Epithelial cell of prostate (primary cell): Measurements from ENCODE around the gene MTURN.

Experiments
- DNase-seq: peaks from one replicate; pipeline ENCODE4 v3.0.0-alpha.2; 2011; ENCODE audit warnings: low read depth, low spot score
- H3K27ac ChIP-seq: fragments of 450-650 bp; 2 replicates; pipeline ENCODE4 v1.5.1; 2017; ENCODE audit warnings: mild to moderate bottlenecking

MTURN gene

DNA sequence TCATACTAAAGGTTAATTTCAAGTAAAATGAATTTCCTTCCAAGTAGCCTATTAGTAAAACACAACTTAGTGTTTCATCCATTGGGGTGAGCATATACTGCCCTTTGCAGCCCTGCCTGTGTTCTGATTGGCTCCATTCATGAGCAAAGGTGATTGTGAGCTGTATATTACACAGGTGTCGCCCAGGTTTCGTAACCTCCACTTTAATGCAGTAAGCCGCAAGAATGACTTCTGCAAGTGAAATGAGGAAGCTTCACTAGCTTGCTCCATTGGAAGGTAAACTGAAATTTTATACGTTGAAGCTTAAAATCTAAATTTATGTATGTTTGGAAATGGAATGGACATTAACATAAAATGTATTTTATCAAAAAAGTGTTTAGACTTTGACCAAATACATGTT lies 24.4 kb downstream of the MTURN start:
- no peak overlapping the region for H3K27ac ChIP-seq
- no peak for DNase-seq

DNA sequence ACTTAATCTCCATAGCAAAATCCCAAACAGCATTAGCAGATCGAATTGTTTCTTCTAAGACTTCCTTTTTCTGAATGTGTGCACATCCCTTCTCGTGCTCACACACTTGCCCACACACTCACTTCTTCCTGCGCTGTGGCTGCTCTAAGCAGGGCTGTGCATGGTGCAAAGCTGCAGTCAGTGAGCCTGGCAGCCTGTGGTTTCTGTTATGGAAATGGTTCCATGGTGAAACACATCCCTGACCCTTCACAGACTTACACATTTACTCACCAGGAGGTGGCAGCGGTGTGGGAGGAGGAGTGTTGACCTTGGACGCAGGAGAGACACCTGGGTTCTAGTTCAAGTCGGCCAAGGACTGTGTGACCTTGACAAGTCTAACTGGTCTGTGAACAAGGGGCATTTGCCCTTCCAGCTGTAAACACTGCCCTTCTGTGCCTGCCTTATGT lies 24.9 kb downstream of the MTURN start:
- no peak overlapping the region for H3K27ac ChIP-seq
- no peak for DNase-seq

DNA sequence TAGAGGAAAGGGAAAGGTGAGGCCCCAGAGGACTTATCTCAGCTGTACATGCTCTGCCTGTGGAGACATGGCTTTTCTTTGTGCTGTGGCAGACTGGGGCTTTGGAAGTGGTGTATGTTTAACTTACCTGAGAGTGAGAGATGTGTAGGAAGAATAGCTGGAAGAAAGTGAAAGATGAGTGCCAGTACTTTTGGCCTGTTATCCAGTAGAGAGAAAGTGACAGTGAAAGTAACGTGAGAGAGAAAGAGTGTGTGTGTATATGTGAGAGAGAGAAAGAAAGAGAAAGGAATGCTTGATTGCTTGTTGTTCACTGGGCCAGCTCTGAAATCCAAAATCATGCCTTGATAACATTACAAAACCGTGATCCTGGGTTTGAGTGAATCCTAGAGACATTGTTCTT lies 25.5 kb downstream of the MTURN start:
- no peak overlapping the region for H3K27ac ChIP-seq
- DNase-seq = no peak

DNA sequence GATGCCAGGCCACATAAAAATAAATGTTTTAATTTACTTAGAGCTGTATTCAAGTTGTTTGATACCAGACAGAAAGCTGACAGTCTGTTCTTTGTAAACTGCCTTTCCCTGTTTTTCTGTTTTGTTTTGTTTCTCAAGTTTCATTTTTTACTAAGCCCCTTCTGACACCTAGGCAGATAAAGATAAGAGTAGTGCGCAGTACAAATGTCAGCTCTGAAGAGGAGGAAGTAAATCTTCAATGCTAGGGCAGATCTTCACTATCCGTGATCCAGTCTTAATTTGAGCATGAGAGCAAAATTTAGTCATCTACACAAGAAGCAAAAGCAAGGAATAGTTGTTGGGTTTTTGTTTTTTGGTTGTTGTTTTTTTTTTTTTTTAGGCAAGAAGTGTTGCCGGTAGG lies 27.3 kb downstream of the MTURN start:
- H3K27ac ChIP-seq = peak overlapping the region; percentile 98
- DNase-seq = no peak

DNA sequence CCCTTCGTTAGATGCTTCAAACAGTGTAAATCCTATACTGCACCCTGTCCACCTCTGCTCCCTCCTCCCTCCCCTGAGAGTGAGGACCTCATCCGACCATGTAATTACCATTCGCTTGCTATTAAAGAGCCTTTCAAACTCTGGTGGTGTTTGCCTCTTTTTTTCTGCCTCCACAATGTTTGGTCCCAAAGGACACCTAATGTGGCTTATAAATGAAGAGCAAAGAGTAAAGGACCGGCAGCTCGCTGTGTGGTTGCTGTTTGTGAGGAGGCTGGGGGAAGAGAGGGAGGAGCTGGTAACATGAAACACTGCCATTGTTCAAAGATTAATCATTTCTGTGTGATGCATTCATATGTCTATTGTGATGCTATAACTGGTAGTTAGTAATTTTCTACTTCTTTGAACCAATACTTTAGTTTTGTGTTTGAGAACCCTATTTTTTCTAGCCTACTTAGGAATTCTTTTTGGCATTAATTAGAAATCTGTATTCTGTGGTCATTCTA lies 27.9 kb downstream of the MTURN start:
- no peak for DNase-seq
- peak overlapping the region; percentile 98 for H3K27ac ChIP-seq

DNA sequence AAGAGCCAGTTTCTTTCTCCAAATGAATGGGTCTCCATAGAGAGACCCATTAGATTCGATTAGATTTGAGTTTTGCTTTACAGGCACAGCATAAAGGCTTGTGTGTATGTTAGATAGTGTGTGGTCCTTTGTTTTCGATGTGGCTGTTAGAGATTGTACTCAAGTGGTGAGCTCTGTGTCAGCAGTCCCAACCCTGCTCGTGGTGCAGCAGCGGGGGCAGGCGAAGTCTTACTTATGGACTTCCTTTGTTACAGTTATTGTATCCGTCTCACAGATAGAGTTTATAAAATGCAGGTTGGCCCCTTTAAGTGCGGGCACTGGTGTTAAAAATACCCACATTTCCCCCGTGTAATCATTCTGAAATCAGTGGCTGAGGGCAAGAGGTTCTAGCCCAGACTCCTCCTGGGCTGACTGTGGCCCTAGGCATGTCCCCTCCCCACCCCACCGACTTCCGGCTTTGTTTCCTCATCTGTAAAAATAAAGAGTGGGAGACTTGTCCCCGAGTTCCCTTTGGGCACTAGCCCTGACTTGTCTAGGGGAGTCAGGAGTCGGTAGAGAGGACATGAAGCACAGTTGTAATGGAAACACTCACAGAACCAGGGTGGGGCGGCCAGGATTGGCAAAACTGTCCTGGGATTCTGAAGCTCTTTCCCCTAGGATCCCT lies 28.6 kb downstream of the MTURN start:
- no peak for DNase-seq
- peak overlapping the region; percentile 98 for H3K27ac ChIP-seq

DNA sequence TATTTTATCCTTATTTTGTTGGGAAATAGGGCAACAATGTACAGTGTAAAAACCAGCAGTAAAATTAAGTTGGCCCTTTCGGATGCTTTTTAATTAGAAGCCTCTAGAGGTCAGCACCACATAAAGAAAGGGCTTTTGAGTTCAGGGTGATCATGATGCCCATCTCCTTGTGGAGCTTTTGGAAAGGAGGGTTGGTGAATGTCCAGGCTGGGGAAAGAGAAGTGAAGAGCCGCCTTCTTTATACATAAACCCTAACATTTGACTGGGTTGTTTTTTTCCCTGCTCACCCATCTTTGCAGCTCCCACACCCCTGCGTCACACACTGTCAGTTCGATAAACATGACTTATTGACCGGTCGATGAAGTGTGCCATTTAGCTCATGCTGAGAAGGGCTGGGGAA lies 29.8 kb downstream of the MTURN start:
- H3K27ac ChIP-seq = peak overlapping the region; percentile 98
- DNase-seq = no peak

DNA sequence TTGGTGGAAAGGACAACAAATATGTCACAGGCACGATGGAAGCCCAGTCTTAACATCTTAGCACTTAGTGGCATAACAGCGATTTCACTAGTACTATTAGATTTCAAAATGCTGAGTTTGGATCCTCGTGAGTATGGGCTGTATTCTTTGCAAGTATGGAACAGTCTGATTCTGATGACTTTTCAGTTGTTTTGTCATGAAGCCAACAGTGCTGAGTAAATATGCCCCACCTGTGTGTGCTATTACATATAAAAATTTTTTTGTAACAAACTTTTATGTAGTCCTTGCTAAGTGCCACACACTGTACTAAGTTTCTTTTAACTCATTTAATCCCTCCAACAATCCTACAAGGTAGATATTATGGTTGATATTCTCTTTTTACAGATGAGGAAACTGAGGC lies 30.8 kb downstream of the MTURN start:
- H3K27ac ChIP-seq = peak overlapping the region; percentile 98
- no peak for DNase-seq

DNA sequence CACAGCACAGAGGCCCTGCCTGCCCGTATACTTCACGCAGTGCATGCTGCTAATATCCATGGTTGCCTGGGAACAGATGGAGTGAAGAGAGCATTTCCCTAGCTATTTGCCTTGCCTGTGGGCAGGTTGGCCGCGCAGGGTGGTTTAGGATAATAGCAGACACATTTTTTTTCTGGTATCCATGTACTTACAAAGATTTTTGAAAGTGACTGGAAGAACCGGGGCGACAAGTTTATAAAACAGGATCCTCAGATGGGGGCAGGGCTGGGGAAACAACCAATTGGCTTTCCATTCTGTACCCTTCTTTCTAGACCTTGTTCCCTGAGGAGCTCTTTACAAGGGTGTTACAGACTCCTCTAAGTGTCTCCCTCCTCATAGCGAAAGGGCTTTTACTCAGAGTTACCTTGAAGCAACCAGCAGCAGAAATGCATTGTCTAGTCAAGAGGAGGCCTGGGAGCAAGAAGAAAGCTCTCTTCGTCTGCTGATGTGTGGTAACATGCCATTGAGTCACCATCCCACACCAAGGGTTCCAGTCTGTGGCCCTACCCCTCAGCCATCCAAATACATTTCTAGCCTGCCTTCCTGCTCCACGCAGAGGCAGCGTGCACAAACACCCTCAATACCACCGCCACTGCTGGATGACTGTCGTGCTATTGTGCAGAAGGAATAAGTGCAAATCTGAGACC lies 31.5 kb downstream of the MTURN start:
- peak overlapping the region; percentile 98 for H3K27ac ChIP-seq

DNA sequence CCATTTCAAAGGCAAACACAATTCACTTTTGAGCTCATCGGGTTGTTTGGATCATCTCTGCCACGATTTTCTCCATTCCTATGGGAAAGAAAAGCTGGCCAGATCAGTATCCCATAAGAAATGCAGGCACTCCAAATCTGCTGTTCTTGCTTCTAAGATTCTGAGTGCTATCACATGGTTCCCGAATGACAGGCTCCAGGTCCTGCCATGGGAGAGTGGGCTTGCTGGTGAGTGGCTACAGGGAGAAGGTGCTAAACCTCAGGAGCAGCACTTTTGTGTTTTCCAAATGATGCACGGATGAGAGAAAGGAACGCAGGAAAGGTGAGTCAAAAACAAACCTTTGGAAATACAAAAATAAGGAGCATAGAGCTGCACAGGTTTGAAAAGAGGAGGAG lies 32.1 kb downstream of the MTURN start:
- H3K27ac ChIP-seq = peak overlapping the region; percentile 98
- DNase-seq = no peak

More for the DNA sequence above, 31.5 kb downstream of the MTURN start:
- peak; percentile 83 for DNase-seq

DNA sequence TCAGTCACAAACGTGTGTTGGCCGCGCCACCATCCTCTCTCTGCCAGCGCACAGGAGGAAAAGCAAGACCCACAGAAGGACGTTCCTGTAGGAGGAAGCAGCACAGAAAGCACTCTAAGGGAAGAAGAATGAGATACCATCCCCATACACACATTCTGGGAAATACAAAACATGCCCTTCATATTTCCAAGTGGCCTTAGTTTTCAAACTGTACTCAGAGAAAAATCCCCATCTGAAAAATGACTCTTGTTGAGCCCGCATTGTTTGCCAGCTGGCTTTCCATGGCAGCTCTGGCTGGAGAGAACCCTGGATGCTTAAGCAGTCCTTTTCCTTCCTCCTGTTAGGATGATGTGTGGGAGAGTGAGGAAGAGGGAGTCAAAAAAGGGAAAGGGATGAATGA lies 33.1 kb downstream of the MTURN start:
- DNase-seq = no peak
- H3K27ac ChIP-seq = no peak overlapping the region

DNA sequence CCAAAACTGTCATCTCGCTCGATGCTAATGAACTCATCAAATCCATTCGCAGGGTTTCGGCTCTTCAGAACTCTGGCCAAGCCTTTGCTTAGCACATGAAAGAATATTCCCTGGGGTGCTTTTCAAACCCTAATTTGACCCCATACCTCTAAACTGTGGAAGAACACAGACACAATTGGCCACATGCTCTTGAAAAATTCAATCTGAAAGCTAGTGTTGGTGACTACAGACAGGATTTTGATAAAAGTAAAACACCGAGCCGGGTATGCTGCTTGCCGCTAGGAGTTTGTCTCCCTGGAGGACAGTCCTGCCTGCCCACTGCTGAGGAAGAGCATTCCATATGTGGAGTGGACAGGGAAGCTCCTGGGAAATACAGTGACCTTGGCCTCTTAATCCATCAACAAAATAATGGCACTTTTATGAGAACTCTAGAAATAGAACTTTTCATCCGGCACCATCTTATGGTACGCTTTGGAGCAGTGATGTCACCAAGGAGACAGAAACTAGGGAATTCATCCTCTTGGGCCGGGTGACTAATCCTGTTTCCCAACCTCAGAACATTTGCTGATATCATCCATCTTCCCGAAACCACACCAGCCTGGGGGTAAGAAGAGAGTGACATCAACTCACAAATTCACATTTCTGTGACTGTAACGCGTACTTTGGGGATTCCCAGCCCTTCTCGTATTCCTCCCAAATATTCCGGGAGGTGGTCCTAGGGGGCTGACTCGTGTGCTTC lies 34.2 kb downstream of the MTURN start:
- peak; percentile 93 for DNase-seq
- H3K27ac ChIP-seq = peak overlapping the region; percentile 94

DNA sequence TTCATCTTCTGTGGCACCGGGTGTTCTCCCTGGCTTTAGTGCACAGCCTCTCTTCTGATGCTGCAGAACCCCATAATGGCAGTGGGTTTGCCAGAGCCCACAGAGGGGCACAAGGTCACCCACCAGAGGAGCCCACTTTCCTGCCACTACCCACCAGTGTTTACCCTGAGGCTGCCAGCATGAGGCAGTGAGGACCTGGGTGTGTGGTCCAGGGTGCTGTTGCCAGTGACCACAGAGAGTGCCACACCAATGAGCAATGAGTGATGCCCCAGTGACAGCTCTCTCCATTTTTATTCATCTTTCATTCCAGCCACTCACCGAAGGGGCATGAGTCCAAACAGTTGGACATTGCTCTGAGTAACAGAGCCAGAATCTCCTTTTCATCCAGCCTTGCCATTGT lies 34.8 kb downstream of the MTURN start:
- DNase-seq = no peak
- H3K27ac ChIP-seq = peak overlapping the region; percentile 94

DNA sequence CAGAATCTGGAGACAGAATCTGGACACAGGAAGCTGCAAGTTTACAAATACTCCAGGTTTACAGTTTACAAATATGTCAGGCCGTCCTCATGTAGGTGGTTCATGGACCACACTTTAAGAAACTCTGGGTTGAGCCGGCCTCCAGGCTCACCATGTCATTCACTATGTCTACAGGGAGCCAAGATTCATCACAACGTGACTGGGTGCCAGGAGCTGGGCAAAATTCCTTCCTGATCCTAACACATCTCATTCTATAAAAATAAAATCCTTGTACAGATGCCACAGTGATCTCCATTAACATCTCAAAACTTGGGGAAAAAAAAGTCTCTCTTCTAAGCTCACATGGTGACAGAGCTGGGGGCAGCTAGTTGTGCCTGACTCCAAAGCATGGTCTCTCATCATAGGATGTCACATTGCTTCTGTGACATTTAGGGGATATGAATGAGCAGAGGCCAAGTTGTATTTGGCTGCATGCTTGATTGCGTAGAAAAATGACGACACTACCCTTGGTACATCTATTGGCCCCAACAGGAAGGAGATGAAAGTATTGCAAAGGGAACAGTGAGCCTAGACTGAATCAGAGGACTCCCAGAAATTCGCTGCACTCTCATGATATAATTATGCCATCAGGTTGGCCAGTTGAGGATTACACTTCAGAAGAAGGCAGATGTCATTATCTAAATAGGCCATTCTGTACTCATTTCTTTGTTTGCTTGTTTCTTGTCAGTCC lies 35.9 kb downstream of the MTURN start:
- H3K27ac ChIP-seq = peak overlapping the region; percentile 94
- no peak for DNase-seq

DNA sequence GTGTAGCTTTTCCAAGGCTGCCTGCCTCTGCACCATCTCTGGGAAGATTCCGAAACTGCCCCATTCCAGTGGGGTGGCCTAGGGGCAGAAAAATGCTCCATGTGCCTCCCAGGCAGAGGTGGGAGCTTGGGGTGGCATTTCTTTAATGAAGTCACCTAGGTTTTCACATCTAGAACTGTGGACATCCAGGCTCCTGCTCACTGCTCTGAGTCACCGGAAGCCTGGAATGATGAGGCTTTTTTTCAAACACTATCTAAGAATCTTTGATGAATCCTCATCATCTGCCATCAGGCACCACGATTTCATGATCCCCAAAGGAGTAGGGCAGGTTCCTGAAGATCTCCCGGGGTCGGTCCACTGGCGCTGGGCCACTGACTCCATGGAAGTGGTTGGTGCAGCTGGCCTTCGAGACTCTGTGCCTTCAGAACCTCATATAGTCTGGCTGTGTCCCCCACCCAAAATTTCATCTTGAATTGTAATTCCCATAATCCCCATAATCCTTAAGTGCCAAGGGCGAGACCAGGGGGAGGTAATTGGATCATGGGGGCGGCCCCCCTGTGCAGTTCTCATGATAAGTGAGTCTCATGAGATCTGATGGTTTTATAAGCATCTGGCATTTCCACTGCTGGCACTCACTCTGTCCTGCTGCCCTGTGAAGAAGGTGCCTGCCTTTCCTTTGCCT lies 37.1 kb downstream of the MTURN start:
- no peak for DNase-seq
- H3K27ac ChIP-seq = peak overlapping the region; percentile 94

DNA sequence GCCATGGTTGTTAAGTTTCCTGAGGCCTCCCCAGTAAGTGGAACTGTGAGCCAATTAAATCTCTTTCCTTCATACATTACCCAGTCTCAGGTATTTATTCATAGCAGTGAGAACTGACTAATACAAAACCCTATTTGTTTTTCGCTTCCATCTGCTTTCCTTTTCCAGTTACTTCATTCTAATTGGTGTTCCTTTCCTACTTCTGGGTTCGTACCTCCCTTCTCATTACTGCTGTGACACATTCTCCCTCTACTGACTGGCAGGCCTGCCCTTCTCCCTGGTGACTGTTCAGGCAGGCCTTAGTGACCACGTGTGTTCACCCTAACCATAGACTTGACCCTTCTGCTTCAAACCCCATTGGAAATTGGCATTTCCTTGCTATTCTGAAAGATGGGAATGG lies 37.7 kb downstream of the MTURN start:
- peak overlapping the region; percentile 94 for H3K27ac ChIP-seq
- peak; percentile 93 for DNase-seq

DNA sequence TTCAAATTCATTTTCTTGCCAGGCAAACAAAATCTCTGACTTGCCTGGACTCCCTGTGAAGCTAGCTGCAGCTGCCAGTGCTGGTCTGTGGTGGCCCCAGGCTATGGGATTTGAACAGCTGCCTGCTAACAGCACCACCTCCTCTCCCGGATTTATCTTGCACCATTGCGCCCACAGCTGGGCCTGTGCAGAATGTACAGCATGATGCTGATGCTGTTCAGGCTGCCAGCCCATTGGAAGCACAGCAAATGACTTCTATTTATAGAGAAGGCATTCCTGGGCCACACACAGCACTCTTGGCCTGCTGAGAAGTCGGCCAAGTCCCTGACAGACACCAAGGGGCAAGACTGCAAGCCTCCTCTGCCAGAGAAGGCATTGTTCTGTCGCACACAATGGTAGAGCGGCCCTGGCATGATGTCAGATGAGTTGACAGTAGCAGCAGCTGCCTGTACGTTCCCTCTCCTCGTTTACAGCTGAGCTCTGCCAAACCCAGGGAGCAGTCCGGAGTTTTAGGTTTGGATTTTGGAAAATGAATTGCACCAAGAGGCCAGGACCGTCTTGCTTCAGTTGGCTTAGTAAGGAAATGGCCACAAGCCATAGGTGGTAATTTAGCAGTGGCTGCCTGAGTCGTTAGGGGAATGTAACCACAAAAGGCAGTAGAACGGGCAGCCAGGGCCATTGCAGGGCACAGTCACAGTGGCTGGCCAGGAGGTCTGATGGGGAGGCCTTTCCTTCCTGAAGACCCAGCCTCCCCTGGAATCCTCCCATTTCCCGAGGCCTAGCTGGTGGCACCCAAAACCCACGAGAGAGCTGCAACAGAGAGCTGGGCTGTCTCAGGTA lies 38.5 kb downstream of the MTURN start:
- peak; percentile 99 for DNase-seq
- H3K27ac ChIP-seq = peak overlapping the region; percentile 94

DNA sequence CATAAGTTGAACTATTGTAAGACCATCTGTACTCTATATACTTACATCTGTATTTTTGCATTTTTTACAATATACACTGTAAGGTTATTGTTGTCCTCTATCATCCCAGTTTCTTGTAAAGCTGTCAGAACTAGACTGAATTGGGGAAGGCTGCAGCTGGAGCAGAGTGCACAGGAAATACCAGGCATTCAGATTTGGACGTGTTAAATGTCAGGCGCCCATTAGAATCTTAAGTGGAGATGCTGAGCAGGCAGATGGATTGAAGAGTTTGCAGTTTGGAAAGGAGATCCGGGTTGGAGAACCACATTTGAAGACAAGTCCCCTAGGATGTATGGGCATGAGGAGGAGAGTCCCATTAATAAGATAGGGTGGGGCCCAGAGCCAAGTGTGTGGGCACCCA lies 40.4 kb downstream of the MTURN start:
- DNase-seq = no peak

DNA sequence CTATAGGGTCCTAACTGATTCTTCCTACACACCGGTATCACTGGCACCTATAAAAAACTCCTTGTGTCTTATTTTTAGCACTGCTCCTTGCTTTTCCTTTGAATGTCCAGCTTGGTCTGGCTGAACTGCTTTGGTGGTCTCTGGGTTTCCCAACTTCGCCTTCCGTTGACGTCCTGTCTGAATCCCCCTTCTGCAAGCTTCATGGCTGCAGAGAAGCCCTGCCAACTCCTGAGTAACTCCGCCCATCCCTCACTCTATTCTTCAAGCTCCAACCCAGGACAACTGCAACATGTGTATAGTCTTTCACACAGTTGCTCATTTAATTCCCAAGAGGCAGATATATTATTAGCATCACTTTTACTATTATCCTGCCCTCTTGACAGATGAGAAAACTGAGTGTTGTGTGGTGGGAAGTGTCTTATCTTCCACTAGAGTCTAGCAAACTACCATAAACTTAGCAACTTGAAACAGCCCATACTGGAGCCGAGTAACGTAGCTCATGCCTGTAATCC lies 40.9 kb downstream of the MTURN start:
- no peak overlapping the region for H3K27ac ChIP-seq
- no peak for DNase-seq

More for the DNA sequence above, 40.4 kb downstream of the MTURN start:
- H3K27ac ChIP-seq = no peak overlapping the region
